HG03066 (cell line): ENCODE data around the gene C18orf63.
"Not testable (repeated sequence)": the region's sequence is repeated elsewhere in the genome, so short reads cannot be mapped to it uniquely, and the experiment has no call there.

Source experiments
- ATAC-seq: cut with Tn5 transposase; IDR thresholded peaks from one replicate; pipeline ENCODE4 v1.9.1; 2021; ENCODE audit warnings: low read depth; ENCODE audit not compliant: unreplicated experiment

C18orf63 gene

GRCh38 chr18:74285583-74285982 lies 30.1 kb upstream of the C18orf63 start:
- ATAC-seq = not testable (repeated sequence)

GRCh38 chr18:74286106-74286855 lies 29.4 kb upstream of the C18orf63 start:
- ATAC-seq = no peak

DNA sequence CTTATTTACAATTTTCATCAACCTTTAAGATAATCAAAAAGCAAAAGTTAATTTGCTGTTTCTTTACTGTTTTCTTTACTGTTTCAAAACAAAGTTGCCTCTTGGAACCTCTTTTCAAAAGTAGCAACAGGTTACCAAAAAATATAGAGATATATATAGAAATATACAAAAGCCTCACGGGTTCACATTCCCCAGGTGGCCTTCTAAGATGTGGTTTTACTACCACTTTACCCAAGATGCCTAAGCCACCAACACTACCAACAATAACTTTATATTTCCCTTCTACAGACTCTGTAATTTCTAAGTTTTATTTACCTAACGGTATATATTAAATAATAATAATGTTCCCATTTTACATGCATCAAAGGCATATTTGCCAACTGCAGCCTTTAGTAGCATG lies 28.8 kb upstream of the C18orf63 start:
- no peak for ATAC-seq

GRCh38 chr18:74288041-74288440 lies 27.6 kb upstream of the C18orf63 start:
- ATAC-seq = no peak

DNA sequence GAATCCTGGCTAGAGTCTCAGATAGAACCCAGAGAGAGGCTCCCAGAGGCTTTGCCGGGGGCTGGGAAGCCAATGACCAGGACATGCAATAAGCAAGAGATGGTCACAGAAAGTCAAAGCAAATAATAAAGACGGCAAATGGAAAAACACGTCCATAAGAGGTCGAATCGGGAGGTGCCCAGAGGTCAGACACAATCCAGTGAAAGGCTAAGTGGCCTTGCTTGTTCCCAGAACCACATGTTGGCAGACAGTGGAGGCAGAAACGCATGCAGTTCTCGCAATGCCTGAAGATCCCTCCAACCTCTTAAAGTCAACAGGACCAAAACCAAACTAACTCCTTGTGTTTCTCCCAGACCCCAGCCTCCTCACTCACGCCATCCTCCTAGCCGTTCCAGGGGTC lies 26.9 kb upstream of the C18orf63 start:
- ATAC-seq = no peak

- no peak for ATAC-seq
These were observed 26.5 kb upstream of the C18orf63 start for GRCh38 chr18:74289137-74289536.

DNA sequence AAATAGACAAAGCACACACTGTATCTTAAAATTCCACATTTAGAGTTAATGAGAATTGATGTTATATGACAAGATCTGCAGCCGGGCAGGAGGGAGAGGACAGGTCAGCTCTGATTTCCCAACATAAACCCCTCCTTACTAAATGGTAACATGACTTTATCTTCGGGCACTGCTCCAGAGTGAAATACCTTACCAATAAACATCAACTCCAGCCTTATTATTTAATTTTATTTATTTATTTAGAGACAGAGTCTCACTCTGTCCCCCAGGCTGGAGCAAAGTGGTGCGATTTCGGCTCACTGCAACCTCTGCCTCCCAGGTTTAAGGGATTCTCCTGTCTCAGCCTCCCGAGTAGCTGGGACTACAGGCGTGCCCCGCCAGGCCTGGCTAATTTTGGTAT lies 25.6 kb upstream of the C18orf63 start:
- ATAC-seq = no peak

GRCh38 chr18:74290794-74291471 lies 24.7 kb upstream of the C18orf63 start:
- no peak for ATAC-seq

DNA sequence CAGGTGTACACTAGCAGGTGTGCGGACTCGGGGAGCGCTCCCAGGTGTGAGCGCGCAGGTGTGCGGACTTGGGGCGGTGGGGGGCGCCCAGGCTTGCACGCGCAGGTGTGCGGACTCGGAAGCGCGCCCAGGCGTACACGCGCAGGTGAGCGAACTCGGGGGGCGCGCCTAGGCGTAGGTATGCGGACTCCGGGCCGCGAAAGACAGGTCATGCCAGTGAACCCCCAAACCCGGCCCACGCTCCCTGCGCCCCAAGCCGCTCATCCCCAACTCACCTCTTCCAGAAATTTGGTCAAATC lies 24.2 kb upstream of the C18orf63 start:
- ATAC-seq = no peak

GRCh38 chr18:74291771-74292540 lies 23.7 kb upstream of the C18orf63 start, which contains the start of gene CYB5A:
Gene CYB5A (minus strand): TSS chr18:74291963. CDS start chr18:74291875, 88 bp downstream.
- ATAC-seq = peak; percentile 100

DNA sequence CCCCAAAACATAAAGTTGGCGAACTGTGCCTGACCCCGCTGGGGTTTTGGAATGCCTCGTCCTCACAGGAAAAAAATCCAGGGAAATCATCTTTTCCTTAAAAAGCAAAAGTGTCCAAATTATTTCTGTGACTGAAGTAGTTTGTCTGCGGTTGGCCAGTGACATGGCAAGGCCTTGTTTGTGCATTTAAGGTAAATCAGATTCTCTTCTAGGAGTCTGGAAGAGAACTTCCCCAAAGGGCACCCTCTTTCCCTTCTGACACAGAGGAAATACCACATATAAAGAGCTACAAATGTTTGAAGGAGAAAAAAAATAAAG lies 23.1 kb upstream of the C18orf63 start:
- no peak for ATAC-seq

- ATAC-seq = not testable (repeated sequence)
These were observed 22.7 kb upstream of the C18orf63 start for GRCh38 chr18:74292982-74293381.

GRCh38 chr18:74294526-74294925 lies 21.1 kb upstream of the C18orf63 start:
- no peak for ATAC-seq

DNA sequence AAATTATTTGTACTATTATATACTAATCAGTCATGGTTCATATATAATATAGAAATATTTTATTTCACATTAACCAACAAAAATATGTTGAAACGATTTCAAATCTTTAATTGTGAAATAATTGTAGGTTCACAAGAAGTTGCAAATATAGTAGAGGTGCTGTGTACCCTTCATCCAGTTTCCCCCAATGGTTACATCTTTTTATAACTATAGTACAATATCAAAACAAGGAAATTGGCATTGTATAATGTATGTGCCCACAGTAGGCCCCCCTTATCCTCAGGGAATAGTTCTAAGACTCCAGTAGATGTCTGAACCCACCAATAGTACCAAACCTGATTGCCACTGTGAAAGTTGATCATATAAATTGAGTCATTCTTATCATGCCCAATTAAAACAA lies 16.5 kb upstream of the C18orf63 start:
- ATAC-seq = no peak

DNA sequence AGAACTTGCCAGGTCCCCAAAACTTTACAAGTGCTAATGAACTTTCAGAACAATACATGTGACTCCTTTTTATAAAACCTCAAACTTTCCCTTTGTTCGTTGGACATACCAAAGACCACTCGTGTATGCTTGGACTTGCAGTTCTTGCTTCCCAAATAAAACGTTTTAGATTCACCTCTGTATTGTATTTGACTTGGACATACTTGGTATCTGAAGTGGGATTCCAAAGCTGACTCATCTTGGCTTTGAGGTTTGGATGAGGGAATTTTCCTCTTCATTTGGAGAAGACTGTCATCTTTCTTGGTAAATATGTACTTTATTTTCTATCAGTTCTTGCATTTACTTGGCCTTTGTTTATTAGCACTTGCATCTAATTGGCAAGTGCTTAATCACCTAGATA lies 15.9 kb upstream of the C18orf63 start:
- ATAC-seq = no peak

DNA sequence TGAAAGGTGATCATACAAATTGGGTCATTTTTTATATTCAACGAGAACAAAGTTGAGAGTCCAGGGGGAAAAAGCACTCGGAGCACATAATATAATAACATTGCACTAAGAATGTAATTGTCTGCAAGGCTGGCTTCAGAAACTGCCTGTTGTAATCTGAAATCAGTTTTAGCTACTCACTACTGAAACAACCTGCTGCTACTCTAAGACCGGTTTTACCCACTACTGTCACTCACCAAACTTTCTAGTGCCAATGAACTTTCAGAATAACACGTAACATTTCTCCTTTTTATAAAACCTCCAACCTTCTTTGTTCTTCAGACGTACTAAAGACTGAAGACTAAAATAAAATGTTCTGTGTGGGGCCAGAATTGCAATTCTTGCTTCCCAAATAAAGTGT lies 12.3 kb upstream of the C18orf63 start:
- ATAC-seq = no peak

- no peak for ATAC-seq
These were observed 11.7 kb upstream of the C18orf63 start for GRCh38 chr18:74303936-74304335.

DNA sequence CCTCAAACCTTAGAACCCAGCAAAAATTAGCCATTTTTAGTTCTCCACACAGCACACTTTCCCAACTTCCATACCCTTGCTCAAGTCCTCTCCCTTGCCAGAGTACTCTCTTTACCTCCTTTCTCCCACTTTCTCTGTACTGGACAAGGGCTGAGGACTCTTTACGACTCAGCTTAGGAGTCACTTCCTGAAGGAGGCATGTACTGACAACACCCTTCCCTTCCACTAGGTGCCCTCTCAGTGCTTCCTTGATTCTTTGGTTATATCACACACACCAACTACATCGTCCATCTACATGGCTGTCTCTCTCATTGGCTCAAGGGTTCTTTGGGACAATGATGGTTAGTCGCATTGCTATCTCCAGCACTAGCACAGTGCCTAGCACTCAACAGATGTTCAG lies 5.2 kb upstream of the C18orf63 start:
- ATAC-seq = no peak

DNA sequence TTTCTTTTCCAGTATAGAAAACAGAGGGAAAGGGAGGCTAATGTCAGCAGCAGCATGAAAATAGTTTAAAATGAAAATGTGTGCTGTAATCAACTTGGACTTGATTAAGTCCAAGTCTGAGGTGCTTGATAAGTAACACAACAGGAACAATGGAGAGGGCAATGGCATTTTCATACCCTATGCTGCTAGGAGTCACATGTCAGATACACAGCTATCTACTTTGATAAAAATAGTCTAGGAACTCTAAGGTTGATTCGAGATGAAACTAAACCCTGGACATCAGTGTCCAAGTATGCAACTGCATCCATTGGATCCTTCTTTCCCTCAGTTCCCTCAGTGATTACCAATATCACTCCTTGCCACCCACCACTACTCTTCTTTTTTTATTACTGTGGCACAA lies 4.6 kb upstream of the C18orf63 start:
- no peak for ATAC-seq

- no peak for ATAC-seq
These were observed 728 bp upstream of the C18orf63 start for GRCh38 chr18:74314759-74315463.
